Uterine smooth muscle cell (primary cell): ENCODE results near the gene MAP2K6. TPM values are rescaled to one million over a fixed set of nuclear protein-coding genes. Genes with fewer than 3 reads are reported as not detected.

Experiments used
- total RNA-seq: library from RNA; depleted of rRNA; stranded (reverse); fragments of >200 nt; gene quantifications from 2 replicates; pipeline ENCODE4 v1.2.3, GENCODE V29; 2014

The MAP2K6 gene
- total RNA-seq, result 0.87 and 1.2 TPM in 2 replicates

DNA sequence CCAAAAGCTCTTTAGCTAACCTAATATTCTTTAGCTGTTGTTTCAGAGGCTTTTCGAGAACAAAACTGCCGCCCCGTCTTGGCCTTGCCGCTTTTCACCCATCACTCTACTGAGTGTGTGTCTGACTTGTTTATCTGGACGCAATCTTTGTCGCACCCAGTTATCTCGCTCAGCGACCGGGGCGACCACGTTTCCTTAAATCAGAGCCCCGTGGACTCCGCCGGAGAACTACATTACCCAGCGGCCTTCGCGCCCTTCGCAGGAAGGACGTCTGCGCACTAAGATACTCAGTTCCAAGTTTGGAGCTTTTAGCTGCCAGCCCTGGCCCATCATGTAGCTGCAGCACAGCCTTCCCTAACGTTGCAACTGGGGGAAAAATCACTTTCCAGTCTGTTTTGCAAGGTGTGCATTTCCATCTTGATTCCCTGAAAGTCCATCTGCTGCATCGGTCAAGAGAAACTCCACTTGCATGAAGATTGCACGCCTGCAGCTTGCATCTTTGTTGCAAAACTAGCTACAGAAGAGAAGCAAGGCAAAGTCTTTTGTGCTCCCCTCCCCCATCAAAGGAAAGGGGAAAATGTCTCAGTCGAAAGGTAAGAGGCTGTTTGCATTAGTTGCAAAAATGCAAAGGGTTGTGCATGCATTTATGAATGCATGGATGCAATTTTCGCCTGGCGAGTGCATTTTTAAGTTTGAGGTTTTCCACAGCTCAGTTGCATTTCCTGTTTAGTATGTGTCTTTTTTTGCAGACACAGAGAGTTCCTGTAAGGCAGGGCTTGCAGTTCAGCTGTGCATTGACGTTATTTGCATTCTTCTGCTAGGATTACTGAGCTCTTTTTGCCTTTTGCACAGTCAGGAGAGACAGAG, at the start of gene MAP2K6:
Gene MAP2K6, plus strand, starts transcription at position 290 of the 867 bp plus-strand sequence. Its CDS starts 288 bp downstream, at position 578.

Other genes with a start within 250 kb of the MAP2K6 start
- gene ABCA10, start 185.9 kb upstream of the MAP2K6 start, total RNA-seq, result 0.44 and 1.00 TPM in 2 replicates
- gene ABCA5, start 87.6 kb upstream of the MAP2K6 start, total RNA-seq, result 11.6 and 15.6 TPM in 2 replicates